Measurements from ENCODE around the gene PAX2. TPM values are rescaled to one million over a fixed set of nuclear protein-coding genes. Genes with fewer than 3 reads are reported as not detected.

The PAX2 gene
- total and polyA plus RNA-seq, 2 experiments from 2014 or later, result not detected

DNA sequence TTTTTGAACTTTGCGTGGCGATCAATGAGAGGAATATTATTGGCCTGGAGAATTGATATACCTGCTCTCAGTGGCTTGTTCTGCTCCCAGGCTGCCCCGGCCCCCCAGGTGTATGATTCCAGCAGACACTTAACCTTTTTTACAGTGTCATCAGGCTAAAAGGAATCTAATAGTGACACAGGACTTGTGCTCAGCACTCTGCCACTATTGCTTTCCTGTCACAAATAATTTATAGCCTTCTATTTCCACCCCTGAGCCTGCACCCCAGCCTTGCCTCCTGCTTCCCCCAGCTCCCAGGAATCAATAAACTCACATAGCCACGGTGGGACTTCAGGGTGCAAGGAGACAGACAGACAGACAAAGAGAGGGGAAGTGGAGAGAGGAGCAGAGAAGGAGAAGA lies 28.3 kb downstream of the PAX2 start:
- H3K9me2 ChIP-seq (replicated peaks; ENCODE audit: insufficient read depth), result no peaks in the 10 kb centered on the region
- DNase-seq (ENCODE audit: low spot score), result no peak
- WGBS (ENCODE audit: low lambda C conversion rate, missing lambda C conversion rate), result 76% methylated on average over 4 of the region's 4 CpGs
- H4K20me1 ChIP-seq (ENCODE audit: insufficient read depth, poor library complexity, severe bottlenecking), result no peaks in the 10 kb centered on the region
- H3K79me2 ChIP-seq, result no peaks in the 10 kb centered on the region
- no peaks in the 10 kb centered on the region for H3K36me3 ChIP-seq (replicated peaks; ENCODE audit: insufficient read depth, low read depth)
- H3K4me1 ChIP-seq (ENCODE audit: insufficient read depth), result no peaks in the 10 kb centered on the region
- H3K4me3 ChIP-seq, result no peak overlapping the region
- no peak overlapping the region for H3K27ac ChIP-seq
- H3K4me2 ChIP-seq, result no peak overlapping the region
- H2AFZ ChIP-seq, result no peak overlapping the region
- H3K9me3 ChIP-seq (ENCODE audit: low read depth), result no peaks in the 10 kb centered on the region
- H3K27me3 ChIP-seq, result peaks cover 65% of the 10 kb centered on the region
- TF ChIP-seq EZH2phosphoT487 (IDR thresholded peaks at IDR 0.05; ENCODE audit: low read depth, severe bottlenecking, unreplicated experiment) (no peak), EZH2 (IDR thresholded peaks at IDR 0.05; ENCODE audit: borderline replicate concordance) (no peak), CTCF (IDR thresholded peaks at IDR 0.05; ENCODE audit: poor library complexity) (no peak)

GRCh38 chr10:100774223-100774622 lies 28.8 kb downstream of the PAX2 start:
- Histone ChIP-seq H3K4me1 (ENCODE audit: insufficient read depth) (no peaks in the 10 kb centered on the region), H4K20me1 (ENCODE audit: insufficient read depth, poor library complexity, severe bottlenecking) (no peaks in the 10 kb centered on the region), H3K27ac (no peak overlapping the region), H3K9me3 (ENCODE audit: low read depth) (no peaks in the 10 kb centered on the region), H3K4me3 (no peak overlapping the region), H2AFZ (no peak overlapping the region), H3K9me2 (replicated peaks; ENCODE audit: insufficient read depth) (no peaks in the 10 kb centered on the region), H3K79me2 (no peaks in the 10 kb centered on the region), H3K4me2 (no peak overlapping the region), H3K36me3 (replicated peaks; ENCODE audit: insufficient read depth, low read depth) (no peaks in the 10 kb centered on the region), H3K27me3 (peaks cover 68% of the 10 kb centered on the region)
- no peak for DNase-seq (ENCODE audit: low spot score)
- TF ChIP-seq EZH2phosphoT487 (IDR thresholded peaks at IDR 0.05; ENCODE audit: low read depth, severe bottlenecking, unreplicated experiment) (no peak), EZH2 (IDR thresholded peaks at IDR 0.05; ENCODE audit: borderline replicate concordance) (no peak), CTCF (IDR thresholded peaks at IDR 0.05; ENCODE audit: poor library complexity) (no peak)
- WGBS (ENCODE audit: low lambda C conversion rate, missing lambda C conversion rate), result 93% methylated on average over 8 of the region's 8 CpGs

DNA sequence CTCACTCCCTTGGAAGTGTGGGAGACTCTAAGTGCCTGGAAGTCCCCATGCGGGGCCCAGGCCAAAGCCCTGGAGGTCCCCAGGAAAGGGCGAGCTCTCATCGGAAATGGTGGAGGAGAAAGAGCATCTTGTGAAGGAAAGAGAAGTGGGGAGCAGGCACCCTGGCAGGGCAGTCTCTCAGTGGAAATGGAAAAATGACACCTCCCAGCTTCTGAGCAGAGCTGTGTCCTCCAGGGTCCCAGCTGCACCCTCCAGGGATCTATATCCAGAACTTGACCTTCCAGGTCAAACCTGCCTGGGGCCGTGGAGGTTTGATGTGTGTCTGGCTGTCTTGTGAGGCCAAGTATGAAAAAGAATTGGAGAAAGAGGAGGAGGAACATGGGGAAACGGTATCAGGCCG lies 29.5 kb downstream of the PAX2 start:
- peaks cover 71% of the 10 kb centered on the region for H3K27me3 ChIP-seq
- no peak overlapping the region for H3K27ac ChIP-seq
- WGBS (ENCODE audit: low lambda C conversion rate, missing lambda C conversion rate), result 78% methylated on average over 6 of the region's 6 CpGs

More for the DNA sequence above, 29.5 kb downstream of the PAX2 start:
- DNase-seq (ENCODE audit: low spot score), result no peak
- Histone ChIP-seq H3K9me3 (ENCODE audit: low read depth) (no peaks in the 10 kb centered on the region), H3K4me1 (ENCODE audit: insufficient read depth) (no peaks in the 10 kb centered on the region), H3K4me2 (no peak overlapping the region), H3K36me3 (replicated peaks; ENCODE audit: insufficient read depth, low read depth) (no peaks in the 10 kb centered on the region), H4K20me1 (ENCODE audit: insufficient read depth, poor library complexity, severe bottlenecking) (no peaks in the 10 kb centered on the region), H3K9me2 (replicated peaks; ENCODE audit: insufficient read depth) (no peaks in the 10 kb centered on the region), H2AFZ (no peak overlapping the region), H3K79me2 (no peaks in the 10 kb centered on the region), H3K4me3 (no peak overlapping the region)
- no peak for TF ChIP-seq CTCF (IDR thresholded peaks at IDR 0.05; ENCODE audit: poor library complexity)
- TF ChIP-seq EZH2phosphoT487 (IDR thresholded peaks at IDR 0.05; ENCODE audit: low read depth, severe bottlenecking, unreplicated experiment), result no peak
- no peak for TF ChIP-seq EZH2 (IDR thresholded peaks at IDR 0.05; ENCODE audit: borderline replicate concordance)

All from hepatocyte (in vitro differentiated cells).